MCF 10A (cell line): ENCODE data around the gene SLC6A6. TPM values are rescaled to one million over a fixed set of nuclear protein-coding genes. Genes with fewer than 3 reads are reported as not detected.
A peak's percentile ranks its signal among the peaks of the same experiment; 100 is the strongest.

Experiments used
- BruUV-seq: library from RNA; stranded (reverse); fragments of 400-500 nt; replicated peaks from 2 replicates; lab custom pipeline; 2021; lab: Mats Ljungman, UMichigan
- CTCF ChIA-PET: fragments of 300-600 bp; sonication (Branson Sonifier 250); formaldehyde crosslinking; extraction: SDS; loops from one replicate; lab custom pipeline; 2021; ENCODE audit warnings: antibody characterized with exemption, inconsistent platforms; lab: Yijun Ruan, JAX
- POLR2A ChIA-PET: fragments of 300-600, 350-650 bp; sonication (Branson Sonifier 250); formaldehyde crosslinking; extraction: SDS; loops from one replicate; lab custom pipeline; 2020; ENCODE audit warnings: antibody characterized with exemption, inconsistent platforms; lab: Yijun Ruan, JAX
- DNase-seq: peaks from one replicate; pipeline ENCODE4 v3.0.0-alpha.2; 2018; ENCODE audit not compliant: unreplicated experiment
- H3K27ac Mint-ChIP-seq: one replicate; pipeline ENCODE4 v1.8.0; 2022; ENCODE audit warnings: mild to moderate bottlenecking, low read depth, mixed read lengths; ENCODE audit not compliant: unreplicated experiment
- H3K27me3 Mint-ChIP-seq: one replicate; pipeline ENCODE4 v1.8.0; 2022; ENCODE audit warnings: mixed read lengths; ENCODE audit not compliant: insufficient read depth, unreplicated experiment
- H3K36me3 Mint-ChIP-seq: one replicate; pipeline ENCODE4 v1.8.0; 2022; ENCODE audit warnings: mild to moderate bottlenecking, moderate library complexity, mixed read lengths; ENCODE audit not compliant: insufficient read depth, unreplicated experiment
- H3K4me1 Mint-ChIP-seq: one replicate; pipeline ENCODE4 v1.8.0; 2022; ENCODE audit warnings: mixed read lengths; ENCODE audit not compliant: insufficient read depth, unreplicated experiment
- H3K4me3 Mint-ChIP-seq: one replicate; pipeline ENCODE4 v1.8.0; 2022; ENCODE audit warnings: mild to moderate bottlenecking, moderate library complexity, mixed read lengths; ENCODE audit not compliant: unreplicated experiment
- H3K9me3 Mint-ChIP-seq: one replicate; pipeline ENCODE4 v1.8.0; 2022; ENCODE audit warnings: mixed read lengths; ENCODE audit not compliant: unreplicated experiment
- CTCF ChIP-seq: fragments of 200-600 bp; IDR thresholded peaks from one replicate; pipeline ENCODE4 v1.8.0; 2022; ENCODE audit warnings: antibody characterized with exemption, mild to moderate bottlenecking; ENCODE audit not compliant: unreplicated experiment
- intact Hi-C: fragments of 100-400 bp; cut with micrococcal nuclease; formaldehyde crosslinking; loops from 2 replicates; pipeline ENCODE4 v1.14.1; 2022
- total RNA-seq: library from RNA; stranded (reverse); gene quantifications from 2 replicates; pipeline ENCODE4 v1.2.3, GENCODE V29; 2022

Gene SLC6A6
- total RNA-seq, 1 experiment from 2014 or later = 7.6 TPM

GRCh38 chr3:14369675-14370669, 32.4 kb upstream of the SLC6A6 start:
- Mint-ChIP-seq H3K27me3 (peaks cover 18% of the 10 kb centered on the region), H3K4me3 (no peak overlapping the region), H3K9me3 (no peaks in the 10 kb centered on the region), H3K27ac (no peak overlapping the region), H3K4me1 (peaks cover 16% of the 10 kb centered on the region), H3K36me3 (peaks cover 6% of the 10 kb centered on the region)
- TF ChIP-seq CTCF = peak; percentile 14
- ChIA-PET CTCF (interaction anchor here (0.6 to 1.4 kb wide), 5 partner anchors 91 to 476 kb away, joined by 3 to 4 read pairs (median 3); no protein-coding TSS in a partner anchor), POLR2A (no interaction called here)
- DNase-seq = peak; percentile 37
- intact Hi-C loops = loop anchor here (10.0 kb wide), 1 partner anchor 105 kb away; no protein-coding TSS in a partner anchor
- no TSS peak for BruUV-seq

GRCh38 chr3:14370720-14371572, 31.5 kb upstream of the SLC6A6 start:
- peak overlapping the region; percentile 53 for H3K27ac Mint-ChIP-seq
- no peak overlapping the region for H3K4me3 Mint-ChIP-seq
- no peak for DNase-seq
- peaks cover 6% of the 10 kb centered on the region for H3K36me3 Mint-ChIP-seq
- H3K4me1 Mint-ChIP-seq = peaks cover 16% of the 10 kb centered on the region
- H3K27me3 Mint-ChIP-seq = peaks cover 18% of the 10 kb centered on the region
- no peak for TF ChIP-seq CTCF
- ChIA-PET POLR2A (interaction anchor here (0.6 to 1.3 kb wide), 2 partner anchors 8 to 16 kb away, joined by 3 to 5 read pairs; no protein-coding TSS in a partner anchor), CTCF (interaction anchor here (0.6 to 1.4 kb wide), 3 partner anchors 109 to 421 kb away, joined by 3 to 4 read pairs (median 3); no protein-coding TSS in a partner anchor)
- BruUV-seq = no TSS peak
- H3K9me3 Mint-ChIP-seq = no peaks in the 10 kb centered on the region
- intact Hi-C loops = no loop called here

GRCh38 chr3:14371573-14372474, 30.6 kb upstream of the SLC6A6 start:
- no peak for TF ChIP-seq CTCF
- POLR2A ChIA-PET = interaction anchor here (0.6 to 1.3 kb wide), 2 partner anchors 9 to 15 kb away, joined by 3 to 5 read pairs; no protein-coding TSS in a partner anchor
- peak; percentile 86 for DNase-seq
- intact Hi-C loops = no loop called here
- Mint-ChIP-seq H3K27ac (peak overlapping the region; percentile 53), H3K4me3 (no peak overlapping the region), H3K36me3 (peaks cover 6% of the 10 kb centered on the region), H3K4me1 (peaks cover 16% of the 10 kb centered on the region), H3K9me3 (no peaks in the 10 kb centered on the region), H3K27me3 (peaks cover 9% of the 10 kb centered on the region)
- CTCF ChIA-PET = interaction anchor here (1.4 kb wide), 1 partner anchor 110 kb away, joined by 4 read pairs; no protein-coding TSS in a partner anchor
- BruUV-seq = no TSS peak
